Endothelial cell of umbilical vein (primary cell): ENCODE data around the gene PON2. TPM values are rescaled to one million over a fixed set of nuclear protein-coding genes. Genes with fewer than 3 reads are reported as not detected.

Experiments used
- BruUV-seq: library from RNA; stranded (reverse); fragments of 400-500 nt; replicated peaks from 2 replicates; lab custom pipeline; 2021; lab: Mats Ljungman, UMichigan
- CTCF ChIA-PET: fragments of 300-600, 350-600 bp; sonication (Branson Sonifier 250); formaldehyde crosslinking; loops from one replicate; lab custom pipeline; 2021; ENCODE audit warnings: antibody characterized with exemption, inconsistent platforms; lab: Charles Lee
- POLR2A ChIA-PET: fragments of 300-600, 350-600 bp; sonication (Branson Sonifier 250); formaldehyde crosslinking; loops from one replicate; lab custom pipeline; 2021; ENCODE audit warnings: antibody characterized with exemption, inconsistent platforms; lab: Charles Lee
- DNase-seq: peaks from one replicate; pipeline ENCODE4 v3.0.0-alpha.2; 2011; ENCODE audit warnings: low read depth, low spot score
- FAIRE-seq: peaks from 2 replicates; lab custom pipeline; 2011; peaks lifted over from hg19 to GRCh38; lab: Jason Lieb, UNC
- H2AFZ ChIP-seq: 2 replicates; pipeline ENCODE4 v1.6.0; 2012; ENCODE audit warnings: low read depth, low read length, control low read depth, inconsistent platforms
- H3K27ac ChIP-seq: 2 replicates; pipeline ENCODE4 v1.5.1; 2011; ENCODE audit warnings: low read depth, mild to moderate bottlenecking, control low read depth, low read length, moderate library complexity; ENCODE audit not compliant: insufficient read depth
- H3K27me3 ChIP-seq, 2 experiments: 2 replicates each; pipeline versions ENCODE4 v1.6.0 to v1.6.1; 2011; ENCODE audit warnings: low read length in 2 of 2, mixed read lengths in 1 of 2; ENCODE audit not compliant: control insufficient read depth in 2 of 2, insufficient read depth in 2 of 2
- H3K36me3 ChIP-seq, 2 experiments: 2 replicates in 1 of 2; 3 replicates in 1 of 2; pipeline ENCODE4 v1.5.1; 2011; ENCODE audit warnings: low read length in 2 of 2, mild to moderate bottlenecking in 1 of 2, moderate library complexity in 1 of 2; ENCODE audit not compliant: control insufficient read depth in 2 of 2, insufficient read depth in 2 of 2; ENCODE audit errors: extremely low read depth in 1 of 2
- H3K4me1 ChIP-seq: 3 replicates; pipeline ENCODE4 v1.5.1; 2011; ENCODE audit warnings: mild to moderate bottlenecking, low read length; ENCODE audit not compliant: control insufficient read depth, insufficient read depth; ENCODE audit errors: extremely low read depth
- H3K4me2 ChIP-seq: 2 replicates; pipeline ENCODE4 v1.6.1; 2011; ENCODE audit warnings: low read length, control low read depth, mixed read lengths; ENCODE audit not compliant: insufficient read depth
- H3K4me3 ChIP-seq, 3 experiments: fragments of 200-600 bp in 1 of 3; sonication (generic), shearing (Covaris generic) in 1 of 3; replicated peaks in 1 of 3; 2 replicates each; pipeline ENCODE4 v1.5.1; 2011 to 2016; ENCODE audit warnings: control low read depth in 3 of 3, low read length in 3 of 3, mild to moderate bottlenecking in 2 of 3, inconsistent platforms in 1 of 3, low read depth in 1 of 3, moderate library complexity in 1 of 3; ENCODE audit not compliant: insufficient read depth in 1 of 3
- H3K79me2 ChIP-seq: 2 replicates; pipeline ENCODE4 v1.6.0; 2012; ENCODE audit warnings: low read length, inconsistent platforms; ENCODE audit not compliant: control insufficient read depth, insufficient read depth
- H3K9ac ChIP-seq: replicated peaks from 2 replicates; pipeline ENCODE3; 2011; ENCODE audit warnings: low read length, control low read depth; ENCODE audit not compliant: insufficient read depth; ENCODE audit errors: extremely low read depth
- H3K9me1 ChIP-seq: replicated peaks from 3 replicates; pipeline ENCODE4 v1.6.0; 2011; ENCODE audit warnings: mild to moderate bottlenecking, low read length; ENCODE audit not compliant: control insufficient read depth, insufficient read depth; ENCODE audit errors: extremely low read depth
- H3K9me3 ChIP-seq: replicated peaks from 2 replicates; pipeline ENCODE4 v1.5.1; 2012; ENCODE audit warnings: low read length, inconsistent platforms; ENCODE audit not compliant: control insufficient read depth, insufficient read depth
- H4K20me1 ChIP-seq: replicated peaks from 2 replicates; pipeline ENCODE3; 2011; ENCODE audit warnings: mild to moderate bottlenecking, low read length; ENCODE audit not compliant: control insufficient read depth, insufficient read depth; ENCODE audit errors: extremely low read depth
- CTCF ChIP-seq, 2 donors: IDR thresholded peaks; 1 replicate in 1 of 2; 2 replicates in 1 of 2; pipeline ENCODE4 v1.5.1; 2011; ENCODE audit warnings: low read length in 2 of 2, mild to moderate bottlenecking in 2 of 2, moderate library complexity in 2 of 2, control low read depth in 1 of 2, inconsistent platforms in 1 of 2, low read depth in 1 of 2; ENCODE audit not compliant: insufficient read depth in 1 of 2; ENCODE audit errors: extremely low read depth in 1 of 2
- EZH2 ChIP-seq: IDR thresholded peaks from 2 replicates; pipeline ENCODE4 v1.6.1; 2012; ENCODE audit warnings: borderline replicate concordance, low read depth, mild to moderate bottlenecking, moderate library complexity, low read length, inconsistent platforms; ENCODE audit not compliant: severe bottlenecking
- FOS ChIP-seq: IDR thresholded peaks from 2 replicates; pipeline ENCODE4 v1.6.1; 2011; ENCODE audit warnings: mild to moderate bottlenecking, low read length, moderate library complexity, borderline replicate concordance; ENCODE audit not compliant: insufficient read depth
- GATA2 ChIP-seq: IDR thresholded peaks from 2 replicates; pipeline ENCODE4 v1.7.0; 2011; ENCODE audit warnings: low read depth, mild to moderate bottlenecking, moderate library complexity, mixed read lengths, low read length; ENCODE audit not compliant: insufficient read length, insufficient read depth
- JUN ChIP-seq: IDR thresholded peaks from 2 replicates; pipeline ENCODE4 v1.6.1; 2011; ENCODE audit warnings: borderline replicate concordance, low read depth; ENCODE audit not compliant: insufficient read length, insufficient read depth
- MYC ChIP-seq: IDR thresholded peaks from one replicate; pipeline ENCODE4 v1.6.1; 2011; ENCODE audit warnings: mild to moderate bottlenecking, low read depth, low read length
- POLR2A ChIP-seq: IDR thresholded peaks from 2 replicates; pipeline ENCODE4 v1.6.1; 2012; ENCODE audit warnings: low read depth, mild to moderate bottlenecking, control low read depth, low read length
- POLR2AphosphoS5 ChIP-seq: IDR thresholded peaks from 2 replicates; pipeline ENCODE4 v1.6.1; 2012; ENCODE audit warnings: low read depth, mild to moderate bottlenecking, control low read depth, low read length, moderate library complexity; ENCODE audit not compliant: insufficient read depth
- dilution Hi-C: fragments of 300-500 bp; cut with MboI; formaldehyde crosslinking; loops from one replicate; pipeline ENCODE4 v1.15.0; 2019; ENCODE audit warnings: low sequenced_read_pairs; ENCODE audit not compliant: extremely low pct_ligation_motif_present
- intact Hi-C: fragments of 100-400 bp; cut with micrococcal nuclease; formaldehyde crosslinking; loops from one replicate; pipeline ENCODE4 v1.10.0; 2022
- polyA plus RNA-seq, 4 experiments: library from polyadenylated mRNA; depleted of rRNA in 3 of 4; stranded (reverse) in 3 of 4; unstranded in 1 of 4; fragments of >200 nt; gene quantifications; 2 replicates each; pipeline versions ENCODE4 v1.2.1 to v1.2.3, GENCODE V29; 2011 to 2012; ENCODE audit warnings: missing spikeins in 1 of 4
- total RNA-seq: library from RNA; stranded (reverse); gene quantifications from 2 replicates; pipeline ENCODE4 v1.2.3, GENCODE V29; 2021
- TF ChIP-seq, protein P1 (sequence below): IDR thresholded peaks from 2 replicates; pipeline ENCODE4 v1.6.1; 2011; ENCODE audit not compliant: insufficient read depth, insufficient read length

Gene PON2
- total and polyA plus RNA-seq, 2 donors (not counting 3 experiments of a cell fraction or from before 2014, with no cell fraction given), result 110 to 125 TPM

DNA sequence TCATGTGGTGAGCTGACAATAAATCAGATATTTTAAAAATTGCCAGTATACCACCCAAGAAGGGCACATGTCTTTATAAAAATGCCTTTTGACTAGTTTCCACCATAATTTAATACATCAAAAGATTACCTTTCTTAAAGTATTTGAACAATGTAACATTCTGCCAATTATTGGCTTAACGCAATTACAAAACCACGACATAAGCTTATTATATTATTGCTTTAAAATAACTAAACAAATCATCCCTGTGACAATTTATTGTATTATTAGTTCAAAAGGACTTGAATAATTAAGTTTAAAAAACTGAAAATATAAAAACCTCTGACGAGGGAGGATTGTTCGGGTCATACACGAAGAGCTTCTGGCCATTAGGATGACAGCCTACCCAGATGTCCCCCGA is 29.0 kb downstream of the PON2 start:
- no peaks in the 10 kb centered on the region for H4K20me1 ChIP-seq
- no TSS peak for BruUV-seq
- ChIA-PET CTCF (interaction anchor here (1.2 kb wide), 1 partner anchor 11 kb away, joined by 3 read pairs; no protein-coding TSS in a partner anchor), POLR2A (no interaction called here)
- H3K36me3 ChIP-seq, result peaks cover 6 to 7% of the 10 kb centered on the region in 2 experiments
- H3K4me3 ChIP-seq, result no peak overlapping the region
- H3K79me2 ChIP-seq, result no peaks in the 10 kb centered on the region
- dilution Hi-C loops (no loop called here), intact Hi-C loops (no loop called here)
- H3K27ac ChIP-seq, result no peak overlapping the region
- DNase-seq (no peak), FAIRE-seq (no peak)
- TF ChIP-seq, protein P1, sequence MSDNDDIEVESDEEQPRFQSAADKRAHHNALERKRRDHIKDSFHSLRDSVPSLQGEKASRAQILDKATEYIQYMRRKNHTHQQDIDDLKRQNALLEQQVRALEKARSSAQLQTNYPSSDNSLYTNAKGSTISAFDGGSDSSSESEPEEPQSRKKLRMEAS, result no peak
- TF ChIP-seq FOS (no peak), EZH2 (no peak), GATA2 (no peak), CTCF (IDR thresholded peaks at IDR 0.05; ENCODE audit: extremely low read depth in 1 of 2, insufficient read depth in 1 of 2, low read depth in 1 of 2, low read length in 2 of 2) (no peak), POLR2AphosphoS5 (no peak), POLR2A (no peak), JUN (no peak), MYC (no peak)
- no peaks in the 10 kb centered on the region for H3K9me3 ChIP-seq
- H3K4me2 ChIP-seq, result no peak overlapping the region
- H3K27me3 ChIP-seq, result no peaks in the 10 kb centered on the region
- H3K4me1 ChIP-seq, result no peaks in the 10 kb centered on the region
- H2AFZ ChIP-seq, result no peak overlapping the region
- no peak overlapping the region for H3K9ac ChIP-seq
- H3K9me1 ChIP-seq, result no peaks in the 10 kb centered on the region
